Measurements from ENCODE around the gene SLC9A3. TPM values are rescaled to one million over a fixed set of nuclear protein-coding genes. Genes with fewer than 3 reads are reported as not detected.

The SLC9A3 gene
- total RNA-seq, 1 experiment from 2014 or later: 1.5 TPM

GRCh38 chr5:446066-446882 is 78.0 kb downstream of the SLC9A3 start:
- TF ChIP-seq YY1 (IDR thresholded peaks at IDR 0.05; ENCODE audit: extremely low read depth, insufficient replicate concordance, low read depth, low read length) (no peak), ZFX (IDR thresholded peaks at IDR 0.05) (no peak), REST (IDR thresholded peaks at IDR 0.05; ENCODE audit: low read depth) (no peak), ELF1 (IDR thresholded peaks at IDR 0.05; ENCODE audit: borderline replicate concordance, low read depth) (no peak), CBX3 (IDR thresholded peaks at IDR 0.05; ENCODE audit: low read depth) (no peak), POLR2A (IDR thresholded peaks at IDR 0.05; ENCODE audit: borderline replicate concordance, extremely low read depth, insufficient read depth, insufficient read length) (no peak), EZH2phosphoT487 (IDR thresholded peaks at IDR 0.05; ENCODE audit: borderline replicate concordance) (no peak), CTCF (IDR thresholded peaks at IDR 0.05 in 2 of 3, conservative IDR thresholded peaks at IDR 0.05 in 1 of 3; ENCODE audit: borderline replicate concordance in 1 of 3, insufficient read depth in 1 of 3, low read depth in 2 of 3, low read length in 2 of 3) (no peak), ZNF274 (IDR thresholded peaks at IDR 0.05; ENCODE audit: low read depth, low read length) (no peak), POLR2AphosphoS5 (IDR thresholded peaks at IDR 0.05; ENCODE audit: low read depth, low read length) (no peak), MAX (IDR thresholded peaks at IDR 0.05) (no peak), EGR1 (IDR thresholded peaks at IDR 0.05; ENCODE audit: low read depth) (no peak), SIN3A (IDR thresholded peaks at IDR 0.05; ENCODE audit: low read depth) (no peak), CEBPB (IDR thresholded peaks at IDR 0.05; ENCODE audit: low read depth) (no peak), EZH2 (IDR thresholded peaks at IDR 0.05) (no peak)
- Histone ChIP-seq H3K27ac (ENCODE audit: low read depth, low read length) (0 out of 2 replicates have a peak overlapping the region, but pooled peaks have one; percentile 5), H3K4me2 (ENCODE audit: low read length) (peak overlapping the region; percentile 9; the same call in 1 of the 2 replicates), H2AFZ (ENCODE audit: low read depth, low read length, poor library complexity, severe bottlenecking) (no peak overlapping the region), H3K4me3 (replicated peaks in 1 of 2; ENCODE audit: low read depth in 1 of 2, low read length in 2 of 2) (no peak overlapping the region), H3K36me3 (ENCODE audit: control insufficient read depth in 1 of 2, insufficient read depth in 2 of 2, low read length in 2 of 2) (peaks cover 20 to 30% of the 10 kb centered on the region in 2 experiments; a peak in 3 of 4 replicates), H3K4me1 (ENCODE audit: control insufficient read depth in 1 of 2, insufficient read depth in 2 of 2, low read length in 2 of 2) (peaks cover 12 to 30% of the 10 kb centered on the region in 2 experiments), H3K9me3 (ENCODE audit: control insufficient read depth in 1 of 2, insufficient read depth in 1 of 2, low read depth in 1 of 2, low read length in 2 of 2) (no peaks in the 10 kb centered on the region), H4K20me1 (ENCODE audit: insufficient read depth) (0 out of 2 replicates have a peak, but pooled peaks cover 3% of the 10 kb centered on the region), H3K9me2 (ENCODE audit: insufficient read depth) (no peaks in the 10 kb centered on the region), H3K79me2 (ENCODE audit: insufficient read depth, low read length) (peaks cover 56% of the 10 kb centered on the region), H3K9ac (ENCODE audit: low read length) (no peak overlapping the region), H3K27me3 (ENCODE audit: insufficient read depth, low read length) (no peaks in the 10 kb centered on the region)
- no TSS peak for BruUV-seq (replicated peaks)
- no peak for DNase-seq (ENCODE audit: low read depth, low spot score)
- ATAC-seq: no peak
- POLR2A ChIA-PET: no interaction called here
- intact Hi-C loops (cut with micrococcal nuclease): loop anchor here (10.0 kb wide), 2 partner anchors 459 to 719 kb away; no protein-coding TSS in a partner anchor
- RAD21 ChIA-PET (ENCODE audit: low non-redundant PET in 1 of 2, low total read pairs in 2 of 2, uncharacterized antibody in 2 of 2, unreplicated experiment in 2 of 2): interaction anchor here (1.0 to 1.5 kb wide), 2 partner anchors 129 kb away, joined by 3 to 8 read pairs; no protein-coding TSS in a partner anchor
- CTCF ChIA-PET: interaction anchor here (0.8 to 2.0 kb wide), 15 partner anchors 9 to 1148 kb away, joined by 3 to 12 read pairs (median 4); partner anchors contain the start of gene PDCD6
